Measurements from ENCODE around the gene CORIN. TPM values are rescaled to one million over a fixed set of nuclear protein-coding genes. Genes with fewer than 3 reads are reported as not detected.
"Not testable (repeated sequence)": the region's sequence is repeated elsewhere in the genome, so short reads cannot be mapped to it uniquely, and the experiment has no call there.

CORIN gene
- total and polyA plus RNA-seq, 2 of the 13 experiments (the other 11 are each of a cell fraction or from before 2014, with no cell fraction given): 0.84 to 1.2 TPM

DNA sequence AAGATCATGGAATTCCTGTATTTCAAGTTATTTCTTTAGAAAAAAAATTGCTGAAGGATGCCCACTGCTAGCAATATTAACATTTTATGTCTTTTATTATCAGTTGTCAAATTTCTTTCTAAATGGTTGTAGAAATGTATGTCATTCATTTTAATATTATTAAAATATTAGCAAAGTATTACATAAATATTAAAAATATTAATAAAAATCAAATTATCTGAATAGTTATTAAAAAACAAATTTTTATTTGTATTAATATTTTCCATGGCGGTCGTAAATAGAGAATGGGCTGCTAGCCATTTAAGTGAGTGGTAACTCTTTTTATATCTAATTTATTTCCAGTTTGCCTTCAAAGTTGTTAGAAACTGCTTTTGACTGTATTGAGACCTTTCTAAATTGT lies 280.6 kb downstream of the CORIN start:
- TF ChIP-seq ZBTB3 (CRISPR knock-in tag; IDR thresholded peaks at IDR 0.05; ENCODE audit: borderline replicate concordance, low read depth): no peak
- no peak for TF ChIP-seq ZNF136 (CRISPR knock-in tag; IDR thresholded peaks at IDR 0.05; ENCODE audit: low read depth)
- no peak for TF ChIP-seq ELF3 (CRISPR knock-in tag; IDR thresholded peaks at IDR 0.05)
- no peak for TF ChIP-seq ZNF75D (CRISPR knock-in tag; IDR thresholded peaks at IDR 0.05; ENCODE audit: borderline replicate concordance)
- TF ChIP-seq, protein P1, sequence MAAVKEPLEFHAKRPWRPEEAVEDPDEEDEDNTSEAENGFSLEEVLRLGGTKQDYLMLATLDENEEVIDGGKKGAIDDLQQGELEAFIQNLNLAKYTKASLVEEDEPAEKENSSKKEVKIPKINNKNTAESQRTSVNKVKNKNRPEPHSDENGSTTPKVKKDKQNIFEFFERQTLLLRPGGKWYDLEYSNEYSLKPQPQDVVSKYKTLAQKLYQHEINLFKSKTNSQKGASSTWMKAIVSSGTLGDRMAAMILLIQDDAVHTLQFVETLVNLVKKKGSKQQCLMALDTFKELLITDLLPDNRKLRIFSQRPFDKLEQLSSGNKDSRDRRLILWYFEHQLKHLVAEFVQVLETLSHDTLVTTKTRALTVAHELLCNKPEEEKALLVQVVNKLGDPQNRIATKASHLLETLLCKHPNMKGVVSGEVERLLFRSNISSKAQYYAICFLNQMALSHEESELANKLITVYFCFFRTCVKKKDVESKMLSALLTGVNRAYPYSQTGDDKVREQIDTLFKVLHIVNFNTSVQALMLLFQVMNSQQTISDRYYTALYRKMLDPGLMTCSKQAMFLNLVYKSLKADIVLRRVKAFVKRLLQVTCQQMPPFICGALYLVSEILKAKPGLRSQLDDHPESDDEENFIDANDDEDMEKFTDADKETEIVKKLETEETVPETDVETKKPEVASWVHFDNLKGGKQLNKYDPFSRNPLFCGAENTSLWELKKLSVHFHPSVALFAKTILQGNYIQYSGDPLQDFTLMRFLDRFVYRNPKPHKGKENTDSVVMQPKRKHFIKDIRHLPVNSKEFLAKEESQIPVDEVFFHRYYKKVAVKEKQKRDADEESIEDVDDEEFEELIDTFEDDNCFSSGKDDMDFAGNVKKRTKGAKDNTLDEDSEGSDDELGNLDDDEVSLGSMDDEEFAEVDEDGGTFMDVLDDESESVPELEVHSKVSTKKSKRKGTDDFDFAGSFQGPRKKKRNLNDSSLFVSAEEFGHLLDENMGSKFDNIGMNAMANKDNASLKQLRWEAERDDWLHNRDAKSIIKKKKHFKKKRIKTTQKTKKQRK (IDR thresholded peaks at IDR 0.05; ENCODE audit: low read length): no peak
- TF ChIP-seq EEA1 (CRISPR knock-in tag; IDR thresholded peaks at IDR 0.05; ENCODE audit: borderline replicate concordance): no peak
- no peak for TF ChIP-seq ZNF746 (CRISPR knock-in tag; IDR thresholded peaks at IDR 0.05)
- Histone ChIP-seq H2AFZ (ENCODE audit: low read length) (no peak overlapping the region), H3K36me3 (replicated peaks in 1 of 2; ENCODE audit: control insufficient read depth in 1 of 2, insufficient read depth in 2 of 2, low read length in 2 of 2) (no peaks in the 10 kb centered on the region), H3K4me1 (ENCODE audit: insufficient read depth, low read length) (peaks cover 20% of the 10 kb centered on the region), H3K9ac (ENCODE audit: insufficient read depth, low read depth, low read length) (no peak overlapping the region), H3K9me3 (ENCODE audit: low read length) (no peaks in the 10 kb centered on the region), H4K20me1 (ENCODE audit: insufficient read depth, low read length) (no peaks in the 10 kb centered on the region), H3K27me3 (ENCODE audit: control insufficient read depth in 1 of 2, insufficient read depth in 2 of 2, low read length in 2 of 2) (no peaks in the 10 kb centered on the region), H3K4me2 (ENCODE audit: low read depth, low read length) (no peak overlapping the region), H3K4me3 (replicated peaks in 1 of 3; ENCODE audit: insufficient read depth in 1 of 3, low read depth in 2 of 3, low read length in 3 of 3) (no peak overlapping the region), H3K79me2 (ENCODE audit: insufficient read depth, low read length) (no peaks in the 10 kb centered on the region), H3K27ac (ENCODE audit: extremely low read length, insufficient read depth, low read length) (no peak overlapping the region)
- ChIA-PET CTCF (ENCODE audit: low intra/inter-chr PET ratio, low total read pairs) (no interaction called here), POLR2A (no interaction called here)
- intact Hi-C loops (cut with micrococcal nuclease; ENCODE audit: unreplicated experiment): no loop called here
- BruUV-seq (replicated peaks): no TSS peak
- no peak for ATAC-seq
- DNase-seq (ENCODE audit: low spot score): no peak
- in situ Hi-C loops (cut with HindIII; ENCODE audit: extremely low pct_ligation_motif_present, low pct_unique_long_range_greater_than_20kb): no loop called here
- WGBS (ENCODE audit: low lambda C conversion rate): 94% methylated on average over 2 of the region's 2 CpGs
- no peak for FAIRE-seq

DNA sequence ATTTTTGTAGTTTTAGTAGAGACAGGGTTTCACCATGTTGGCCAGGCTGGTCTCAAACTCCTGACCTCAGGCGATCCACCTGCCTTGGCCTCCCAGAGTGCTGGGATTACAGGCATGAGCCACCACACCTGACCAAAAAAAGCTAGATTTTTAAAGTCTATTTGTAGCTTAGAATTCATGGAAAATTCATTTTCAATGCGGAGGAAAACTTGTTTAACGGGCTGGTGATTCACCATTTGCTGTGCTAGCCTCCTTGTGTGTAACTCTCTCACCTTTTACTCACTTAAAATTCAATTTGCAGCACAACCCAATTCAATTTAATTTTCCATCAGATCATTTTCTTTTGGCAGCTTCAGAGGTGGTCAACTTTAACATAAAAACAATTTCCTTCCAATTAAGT lies 281.9 kb downstream of the CORIN start:
- H3K4me2 ChIP-seq (ENCODE audit: low read depth, low read length); H3K27ac ChIP-seq (ENCODE audit: extremely low read length, insufficient read depth, low read length); H3K4me1 ChIP-seq (ENCODE audit: insufficient read depth, low read length); DNase-seq (ENCODE audit: low spot score); in situ Hi-C loops (cut with HindIII; ENCODE audit: extremely low pct_ligation_motif_present, low pct_unique_long_range_greater_than_20kb); H3K79me2 ChIP-seq (ENCODE audit: insufficient read depth, low read length); FAIRE-seq; H3K36me3 ChIP-seq (replicated peaks in 1 of 2; ENCODE audit: control insufficient read depth in 1 of 2, insufficient read depth in 2 of 2, low read length in 2 of 2); intact Hi-C loops (cut with micrococcal nuclease; ENCODE audit: unreplicated experiment); H3K9ac ChIP-seq (ENCODE audit: insufficient read depth, low read depth, low read length); H2AFZ ChIP-seq (ENCODE audit: low read length); H3K9me3 ChIP-seq (ENCODE audit: low read length); BruUV-seq (replicated peaks); H3K27me3 ChIP-seq (ENCODE audit: control insufficient read depth in 1 of 2, insufficient read depth in 2 of 2, low read length in 2 of 2); CTCF ChIA-PET (ENCODE audit: low intra/inter-chr PET ratio, low total read pairs); ATAC-seq; POLR2A ChIA-PET; H3K4me3 ChIP-seq (replicated peaks in 1 of 3; ENCODE audit: insufficient read depth in 1 of 3, low read depth in 2 of 3, low read length in 3 of 3); H4K20me1 ChIP-seq (ENCODE audit: insufficient read depth, low read length): not testable (repeated sequence)
- 68% methylated on average over 3 of the region's 3 CpGs for WGBS (ENCODE audit: low lambda C conversion rate)

All from HepG2 (cell line).